ENCODE measurements around the gene PRKG1. TPM values are rescaled to one million over a fixed set of nuclear protein-coding genes. Genes with fewer than 3 reads are reported as not detected.

PRKG1 gene
- total and polyA plus RNA-seq, 2 donors (not counting 1 experiment from before 2014, with no cell fraction given): not detected

DNA sequence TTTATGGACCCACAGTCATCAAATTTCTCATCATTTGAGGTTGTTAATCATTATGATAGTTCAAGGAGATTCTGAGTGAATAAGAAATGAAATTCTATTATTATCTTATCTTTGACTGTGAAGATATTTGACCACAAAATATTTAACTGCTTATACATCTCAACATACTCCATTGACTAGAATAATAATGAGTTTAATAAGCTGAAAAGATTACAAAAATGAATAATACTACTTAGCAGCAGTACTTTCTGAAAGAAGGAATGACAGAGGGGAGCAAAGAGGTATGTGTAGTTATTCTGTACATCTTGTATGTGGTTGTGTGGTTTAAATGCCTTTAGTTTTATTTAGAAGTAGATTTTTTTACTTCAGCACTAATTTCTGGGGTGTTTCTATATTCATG, 214.2 kb downstream of the PRKG1 start:
- Histone ChIP-seq H3K27ac (ENCODE audit: low read length in 2 of 2) (no peak overlapping the region), H3K79me2 (ENCODE audit: control insufficient read depth, insufficient read depth, low read length) (no peaks in the 10 kb centered on the region), H2AFZ (ENCODE audit: insufficient read depth, low read depth, low read length, poor library complexity, severe bottlenecking) (no peak overlapping the region), H3K9me3 (ENCODE audit: control extremely low read depth in 1 of 3, control insufficient read depth in 2 of 3, insufficient read depth in 1 of 3, low read length in 2 of 3) (peaks cover 0 to 2% (median 0%) of the 10 kb centered on the region in 3 donors), H4K20me1 (ENCODE audit: control insufficient read depth, insufficient read depth, low read length, poor library complexity, severe bottlenecking) (no peaks in the 10 kb centered on the region), H3K4me2 (replicated peaks; ENCODE audit: low read depth, low read length, poor library complexity, severe bottlenecking) (no peak overlapping the region), H3K4me3 (ENCODE audit: control extremely low read depth in 1 of 5, extremely low read depth in 1 of 5, insufficient read depth in 1 of 5, low read depth in 2 of 5, low read length in 4 of 5) (no peak overlapping the region), H3K9ac (ENCODE audit: low read length) (no peak overlapping the region), H3K36me3 (replicated peaks in 1 of 2; ENCODE audit: control extremely low read depth in 1 of 2, control insufficient read depth in 1 of 2, extremely low read depth in 1 of 2, insufficient read depth in 2 of 2, low read length in 1 of 2) (no peaks in the 10 kb centered on the region), H3K4me1 (ENCODE audit: control insufficient read depth in 2 of 2, insufficient read depth in 2 of 2, low read length in 2 of 2) (no peaks in the 10 kb centered on the region), H3K27me3 (replicated peaks in 1 of 4; ENCODE audit: control extremely low read depth in 1 of 4, control insufficient read depth in 3 of 4, insufficient read depth in 4 of 4, low read length in 3 of 4) (no peaks in the 10 kb centered on the region)
- no peak overlapping the region for H3K27ac Mint-ChIP-seq
- intact Hi-C loops (cut with micrococcal nuclease): no loop called here
- ChIA-PET CTCF (no interaction called here), POLR2A (no interaction called here)
- no peak overlapping the region for H3K4me3 Mint-ChIP-seq
- no peaks in the 10 kb centered on the region for H3K27me3 Mint-ChIP-seq
- TF ChIP-seq CTCF (IDR thresholded peaks at IDR 0.05): no peak
- no peak for TF ChIP-seq EZH2 (IDR thresholded peaks at IDR 0.05; ENCODE audit: borderline replicate concordance, insufficient read depth, low read depth, low read length, poor library complexity, severe bottlenecking)
- H3K4me1 Mint-ChIP-seq: no peaks in the 10 kb centered on the region
- no peak for DNase-seq
- peaks cover 2% of the 10 kb centered on the region for H3K9me3 Mint-ChIP-seq (ENCODE audit: insufficient read depth)
- no peak for ATAC-seq (ENCODE audit: low read depth)

- ATAC-seq (ENCODE audit: low read depth) (no peak), DNase-seq (no peak)
- CTCF ChIA-PET: no interaction called here
- no peak for TF ChIP-seq EZH2 (IDR thresholded peaks at IDR 0.05; ENCODE audit: borderline replicate concordance, insufficient read depth, low read depth, low read length, poor library complexity, severe bottlenecking)
- no peak for TF ChIP-seq CTCF (IDR thresholded peaks at IDR 0.05)
- Histone ChIP-seq H3K9ac (ENCODE audit: low read length) (no peak overlapping the region), H4K20me1 (ENCODE audit: control insufficient read depth, insufficient read depth, low read length, poor library complexity, severe bottlenecking) (no peaks in the 10 kb centered on the region), H3K4me3 (ENCODE audit: control extremely low read depth in 1 of 5, extremely low read depth in 1 of 5, insufficient read depth in 1 of 5, low read depth in 2 of 5, low read length in 4 of 5) (no peak overlapping the region), H3K79me2 (ENCODE audit: control insufficient read depth, insufficient read depth, low read length) (no peaks in the 10 kb centered on the region), H3K27ac (ENCODE audit: low read length in 2 of 2) (no peak overlapping the region), H2AFZ (ENCODE audit: insufficient read depth, low read depth, low read length, poor library complexity, severe bottlenecking) (no peak overlapping the region), H3K4me2 (replicated peaks; ENCODE audit: low read depth, low read length, poor library complexity, severe bottlenecking) (no peak overlapping the region), H3K4me1 (ENCODE audit: control insufficient read depth in 2 of 2, insufficient read depth in 2 of 2, low read length in 2 of 2) (no peaks in the 10 kb centered on the region), H3K36me3 (replicated peaks in 1 of 2; ENCODE audit: control extremely low read depth in 1 of 2, control insufficient read depth in 1 of 2, extremely low read depth in 1 of 2, insufficient read depth in 2 of 2, low read length in 1 of 2) (no peaks in the 10 kb centered on the region), H3K27me3 (replicated peaks in 1 of 4; ENCODE audit: control extremely low read depth in 1 of 4, control insufficient read depth in 3 of 4, insufficient read depth in 4 of 4, low read length in 3 of 4) (no peaks in the 10 kb centered on the region), H3K9me3 (ENCODE audit: control extremely low read depth in 1 of 3, control insufficient read depth in 2 of 3, insufficient read depth in 1 of 3, low read length in 2 of 3) (peaks cover 0 to 2% (median 0%) of the 10 kb centered on the region in 3 donors)
- H3K9me3 Mint-ChIP-seq (ENCODE audit: insufficient read depth): peaks cover 4% of the 10 kb centered on the region
- intact Hi-C loops (cut with micrococcal nuclease): no loop called here
- H3K27me3 Mint-ChIP-seq: no peaks in the 10 kb centered on the region
- no peak overlapping the region for H3K4me3 Mint-ChIP-seq
- no peaks in the 10 kb centered on the region for H3K4me1 Mint-ChIP-seq
- H3K27ac Mint-ChIP-seq: no peak overlapping the region
- no CpG with 5 or more reads among the region's 1 CpG for WGBS (ENCODE audit: insufficient coverage)
- POLR2A ChIA-PET: no interaction called here
Measured at GRCh38 chr10:51289519-51289918, 215.2 kb downstream of the PRKG1 start.

All from B cell (primary cell).